GM21528 (cell line): ENCODE data around the gene SLC35F2.
A peak's percentile ranks its signal among the peaks of the same experiment; 100 is the strongest.
"Not testable (repeated sequence)": the region's sequence is repeated elsewhere in the genome, so short reads cannot be mapped to it uniquely, and the experiment has no call there.

ENCODE experiments used
- ATAC-seq: cut with Tn5 transposase; IDR thresholded peaks from one replicate; pipeline ENCODE4 v1.9.1; 2021; ENCODE audit warnings: mild to moderate bottlenecking, moderate library complexity; ENCODE audit not compliant: unreplicated experiment, low FRiP score

The SLC35F2 gene

GRCh38 chr11:107842412-107843100 lies 16.0 kb downstream of the SLC35F2 start:
- ATAC-seq: no peak

- ATAC-seq: peak; percentile 21
Observed at GRCh38 chr11:107840129-107840484, 18.5 kb downstream of the SLC35F2 start.

- ATAC-seq: no peak
Observed at GRCh38 chr11:107836851-107837250, 21.7 kb downstream of the SLC35F2 start.

GRCh38 chr11:107834995-107835394 lies 23.6 kb downstream of the SLC35F2 start:
- no peak for ATAC-seq

GRCh38 chr11:107833926-107834325 lies 24.7 kb downstream of the SLC35F2 start:
- ATAC-seq: not testable (repeated sequence)

GRCh38 chr11:107830915-107831540 lies 27.6 kb downstream of the SLC35F2 start:
- no peak for ATAC-seq

GRCh38 chr11:107827041-107827440 lies 31.5 kb downstream of the SLC35F2 start:
- no peak for ATAC-seq

- no peak for ATAC-seq
Observed at GRCh38 chr11:107825875-107826274, 32.7 kb downstream of the SLC35F2 start.

GRCh38 chr11:107824668-107825369 lies 33.8 kb downstream of the SLC35F2 start:
- no peak for ATAC-seq

GRCh38 chr11:107821199-107821927 lies 37.2 kb downstream of the SLC35F2 start:
- ATAC-seq: no peak

GRCh38 chr11:107819361-107820014 lies 39.1 kb downstream of the SLC35F2 start:
- ATAC-seq: no peak

- ATAC-seq: no peak
Observed at GRCh38 chr11:107818491-107818890, 40.1 kb downstream of the SLC35F2 start.

- no peak for ATAC-seq
Observed at GRCh38 chr11:107816028-107816427, 42.6 kb downstream of the SLC35F2 start.

- ATAC-seq: no peak
Observed at GRCh38 chr11:107810875-107811274, 47.7 kb downstream of the SLC35F2 start.

GRCh38 chr11:107808521-107808920 lies 50.1 kb downstream of the SLC35F2 start:
- no peak for ATAC-seq

- no peak for ATAC-seq
Observed at GRCh38 chr11:107804971-107805370, 53.6 kb downstream of the SLC35F2 start.

- no peak for ATAC-seq
Observed at GRCh38 chr11:107804211-107804610, 54.4 kb downstream of the SLC35F2 start.

- ATAC-seq: no peak
Observed at GRCh38 chr11:107801641-107802040, 56.9 kb downstream of the SLC35F2 start.

- ATAC-seq: peak; percentile 87
Observed at GRCh38 chr11:107799218-107799859, 59.2 kb downstream of the SLC35F2 start.

GRCh38 chr11:107792049-107792443 lies 66.5 kb downstream of the SLC35F2 start:
- no peak for ATAC-seq
